ENCODE results near the gene CLIP2.
A peak's percentile ranks its signal among the peaks of the same experiment; 100 is the strongest.

- no peak for TF ChIP-seq EZH2 (IDR thresholded peaks at IDR 0.05; ENCODE audit: low read depth)
- TF ChIP-seq CTCF (conservative IDR thresholded peaks at IDR 0.05) = peak; percentile 62
Observed at GRCh38 chr7:74405191-74405898, 116.1 kb downstream of the CLIP2 start.

Measured in PC-9 (cell line).